Naive B cell (primary cell): ENCODE measurements around the gene TMEM258. TPM values are rescaled to one million over a fixed set of nuclear protein-coding genes. Genes with fewer than 3 reads are reported as not detected.
A peak's percentile ranks its signal among the peaks of the same experiment; 100 is the strongest.

Experiments
- ATAC-seq, 2 donors: fragments of 150-1000 bp; cut with Tn5 transposase; 2 replicates each; pipeline ENCODE4 v1.10.0; 2021; ENCODE audit warnings: low read depth in 2 of 2, mild to moderate bottlenecking in 2 of 2, moderate library complexity in 2 of 2
- DNase-seq: peaks from one replicate; pipeline ENCODE4 v3.0.0; 2022
- H3K27ac Mint-ChIP-seq, 6 donors: one replicate each; pipeline ENCODE4 v1.8.0; 2020 to 2022; ENCODE audit warnings: mild to moderate bottlenecking in 6 of 6, mixed read lengths in 6 of 6, moderate library complexity in 5 of 6, inconsistent platforms in 2 of 6
- H3K27me3 Mint-ChIP-seq, 3 donors: one replicate each; pipeline ENCODE4 v1.8.0; 2021 to 2022; ENCODE audit warnings: mixed read lengths in 3 of 3, mild to moderate bottlenecking in 1 of 3
- H3K36me3 Mint-ChIP-seq, 2 donors: one replicate each; pipeline ENCODE4 v1.8.0; 2020 to 2022; ENCODE audit warnings: mixed read lengths in 2 of 2, inconsistent platforms in 1 of 2, mild to moderate bottlenecking in 1 of 2
- H3K4me1 Mint-ChIP-seq, 3 donors: one replicate each; pipeline ENCODE4 v1.8.0; 2020 to 2022; ENCODE audit warnings: mixed read lengths in 3 of 3, inconsistent platforms in 1 of 3, mild to moderate bottlenecking in 1 of 3, moderate library complexity in 1 of 3
- H3K4me3 Mint-ChIP-seq, 8 donors: one replicate each; pipeline ENCODE4 v1.8.0; 2020 to 2022; ENCODE audit warnings: mild to moderate bottlenecking in 8 of 8, mixed read lengths in 8 of 8, moderate library complexity in 8 of 8, inconsistent platforms in 2 of 8
- H3K9me3 Mint-ChIP-seq, 7 donors: one replicate each; pipeline ENCODE4 v1.8.0; 2020 to 2022; ENCODE audit warnings: mixed read lengths in 7 of 7, mild to moderate bottlenecking in 5 of 7, inconsistent platforms in 2 of 7, moderate library complexity in 1 of 7
- polyA plus RNA-seq, 6 donors: library from polyadenylated mRNA; unstranded; fragments of 300-500 nt; fragmentation: Illumina TruSeq; gene quantifications; one replicate each; pipeline ENCODE4 v1.2.3, GENCODE V29; 2021; ENCODE audit warnings: low read depth in 6 of 6

TMEM258 gene
- polyA plus RNA-seq, 6 donors from 2014 or later: 117 to 238 (median 185) TPM

DNA sequence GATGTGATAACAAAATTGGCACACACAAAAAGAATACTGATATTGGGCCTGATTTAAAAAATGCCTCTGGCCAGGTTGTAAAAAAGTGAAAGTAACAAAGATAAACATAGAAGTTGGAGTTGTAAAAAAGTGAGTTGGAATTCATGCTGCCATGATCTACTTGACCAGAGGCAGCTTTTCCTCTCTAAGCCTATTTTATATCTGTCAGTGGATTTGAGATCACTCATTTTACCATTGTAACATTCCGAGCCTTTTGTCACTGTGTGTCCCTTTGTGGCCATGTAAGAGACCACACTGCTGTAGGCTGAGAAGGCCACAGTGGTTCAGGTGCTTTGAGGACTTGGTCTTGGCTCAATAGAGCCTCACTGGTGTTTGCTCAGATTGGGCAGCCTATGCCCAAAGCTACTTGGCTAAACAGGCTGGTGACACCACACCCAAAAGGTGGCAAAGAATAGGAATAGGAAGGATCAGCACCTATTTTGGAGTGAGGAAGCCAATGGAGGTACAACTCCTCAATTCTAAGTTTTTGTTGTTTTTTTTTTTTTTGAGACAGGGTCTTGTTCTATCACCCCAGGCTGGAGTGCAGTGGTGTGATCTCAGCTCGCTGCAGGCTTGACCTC is 7.4 kb upstream of the TMEM258 start:
- Mint-ChIP-seq H3K27me3 (no peaks in the 10 kb centered on the region), H3K4me1 (peaks cover 0 to 9% (median 4%) of the 10 kb centered on the region in 3 donors), H3K27ac (peak overlapping the region in 2 of 6 donors; percentile 9 to 15), H3K4me3 (no peak overlapping the region), H3K36me3 (no peaks in the 10 kb centered on the region), H3K9me3 (no peaks in the 10 kb centered on the region)
- DNase-seq: no peak
- no peak for ATAC-seq

DNA sequence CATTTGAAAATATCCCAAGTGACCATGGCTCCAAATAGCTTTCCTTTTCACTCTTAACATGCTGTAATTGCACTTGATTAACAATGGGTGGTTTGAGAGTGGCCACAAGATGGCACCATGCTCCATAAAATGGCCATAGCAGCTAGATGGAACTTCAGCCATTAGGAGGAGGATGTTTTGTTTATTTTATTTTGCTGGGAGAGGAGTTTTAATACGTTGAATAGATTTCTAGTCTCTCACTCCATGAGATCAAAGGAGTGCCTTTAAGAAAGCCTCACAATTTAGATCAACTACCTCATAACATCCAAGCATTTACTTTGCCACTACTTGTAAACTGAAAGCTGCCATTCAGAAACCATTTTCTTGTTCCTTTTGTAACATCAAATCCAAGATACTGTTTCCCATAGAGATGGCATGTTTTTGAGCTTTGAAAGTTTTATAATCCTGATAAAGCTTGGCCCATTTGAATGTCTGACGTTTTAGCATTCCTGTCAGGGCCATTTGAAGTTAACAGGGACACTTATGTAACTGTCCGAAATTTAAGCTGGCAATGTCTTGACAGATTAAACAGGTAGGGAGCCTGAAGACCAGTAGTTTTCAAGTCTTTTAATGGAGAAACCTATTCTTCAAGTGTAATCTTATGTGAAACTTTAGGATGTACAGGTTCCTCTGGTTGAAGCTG is 5.0 kb upstream of the TMEM258 start:
- H3K36me3 Mint-ChIP-seq: no peaks in the 10 kb centered on the region
- ATAC-seq: no peak
- DNase-seq: peak; percentile 62
- H3K27me3 Mint-ChIP-seq: no peaks in the 10 kb centered on the region
- peak overlapping the region in 2 of 6 donors; percentile 3 to 45 for H3K27ac Mint-ChIP-seq
- H3K9me3 Mint-ChIP-seq: no peaks in the 10 kb centered on the region
- peaks cover 0 to 15% (median 12%) of the 10 kb centered on the region in 3 donors for H3K4me1 Mint-ChIP-seq
- peak overlapping the region in 1 of 8 donors; percentile 46 for H3K4me3 Mint-ChIP-seq

DNA sequence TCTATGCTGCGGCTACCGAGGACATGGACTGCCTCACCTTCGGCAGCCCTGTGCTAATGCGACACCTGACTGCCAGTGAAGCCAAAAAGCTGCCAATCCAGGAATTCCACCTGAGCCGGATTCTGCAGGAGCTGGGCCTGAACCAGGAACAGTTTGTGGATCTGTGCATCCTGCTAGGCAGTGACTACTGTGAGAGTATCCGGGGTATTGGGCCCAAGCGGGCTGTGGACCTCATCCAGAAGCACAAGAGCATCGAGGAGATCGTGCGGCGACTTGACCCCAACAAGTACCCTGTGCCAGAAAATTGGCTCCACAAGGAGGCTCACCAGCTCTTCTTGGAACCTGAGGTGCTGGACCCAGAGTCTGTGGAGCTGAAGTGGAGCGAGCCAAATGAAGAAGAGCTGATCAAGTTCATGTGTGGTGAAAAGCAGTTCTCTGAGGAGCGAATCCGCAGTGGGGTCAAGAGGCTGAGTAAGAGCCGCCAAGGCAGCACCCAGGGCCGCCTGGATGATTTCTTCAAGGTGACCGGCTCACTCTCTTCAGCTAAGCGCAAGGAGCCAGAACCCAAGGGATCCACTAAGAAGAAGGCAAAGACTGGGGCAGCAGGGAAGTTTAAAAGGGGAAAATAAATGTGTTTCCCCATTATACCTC is 3.6 kb upstream of the TMEM258 start:
- no peaks in the 10 kb centered on the region for H3K36me3 Mint-ChIP-seq
- DNase-seq: no peak
- no peak for ATAC-seq
- no peaks in the 10 kb centered on the region for H3K27me3 Mint-ChIP-seq
- H3K27ac Mint-ChIP-seq: no peak overlapping the region
- peaks cover 10 to 28% (median 22%) of the 10 kb centered on the region in 3 donors for H3K4me1 Mint-ChIP-seq
- H3K9me3 Mint-ChIP-seq: no peaks in the 10 kb centered on the region
- H3K4me3 Mint-ChIP-seq: no peak overlapping the region

DNA sequence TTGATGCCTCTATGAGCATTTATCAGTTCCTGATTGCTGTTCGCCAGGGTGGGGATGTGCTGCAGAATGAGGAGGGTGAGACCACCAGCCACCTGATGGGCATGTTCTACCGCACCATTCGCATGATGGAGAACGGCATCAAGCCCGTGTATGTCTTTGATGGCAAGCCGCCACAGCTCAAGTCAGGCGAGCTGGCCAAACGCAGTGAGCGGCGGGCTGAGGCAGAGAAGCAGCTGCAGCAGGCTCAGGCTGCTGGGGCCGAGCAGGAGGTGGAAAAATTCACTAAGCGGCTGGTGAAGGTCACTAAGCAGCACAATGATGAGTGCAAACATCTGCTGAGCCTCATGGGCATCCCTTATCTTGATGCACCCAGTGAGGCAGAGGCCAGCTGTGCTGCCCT is 3.1 kb upstream of the TMEM258 start:
- no peak for ATAC-seq
- H3K4me1 Mint-ChIP-seq: peaks cover 11 to 31% (median 22%) of the 10 kb centered on the region in 3 donors
- no peak overlapping the region for H3K27ac Mint-ChIP-seq
- H3K36me3 Mint-ChIP-seq: peaks cover 0 to 1% of the 10 kb centered on the region in 2 donors
- DNase-seq: no peak
- no peaks in the 10 kb centered on the region for H3K27me3 Mint-ChIP-seq
- H3K4me3 Mint-ChIP-seq: peak overlapping the region in 1 of 8 donors; percentile 48
- no peaks in the 10 kb centered on the region for H3K9me3 Mint-ChIP-seq

DNA sequence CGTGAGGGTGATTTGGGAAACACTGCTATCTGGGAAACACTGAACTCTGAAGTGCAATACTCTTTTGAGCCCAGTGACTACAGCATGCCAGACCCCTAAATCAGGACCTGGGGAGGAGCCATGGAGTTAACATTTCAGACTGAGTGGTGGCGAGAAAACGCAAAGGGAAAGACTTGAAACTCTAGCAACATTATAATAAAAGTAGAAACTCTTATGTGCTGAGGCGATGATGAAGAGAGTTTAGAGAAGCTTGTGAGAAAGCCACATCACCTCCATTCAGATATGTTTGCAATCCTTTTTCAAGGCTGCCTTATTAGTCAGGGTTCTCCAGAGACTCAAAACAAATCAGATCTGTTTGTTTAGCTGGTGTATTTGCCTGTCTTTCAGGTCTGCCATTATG is 2.2 kb upstream of the TMEM258 start:
- Mint-ChIP-seq H3K4me1 (peaks cover 20 to 35% (median 30%) of the 10 kb centered on the region in 3 donors), H3K4me3 (peak overlapping the region in 2 of 8 donors; percentile 47 to 48)
- no peak for ATAC-seq

DNA sequence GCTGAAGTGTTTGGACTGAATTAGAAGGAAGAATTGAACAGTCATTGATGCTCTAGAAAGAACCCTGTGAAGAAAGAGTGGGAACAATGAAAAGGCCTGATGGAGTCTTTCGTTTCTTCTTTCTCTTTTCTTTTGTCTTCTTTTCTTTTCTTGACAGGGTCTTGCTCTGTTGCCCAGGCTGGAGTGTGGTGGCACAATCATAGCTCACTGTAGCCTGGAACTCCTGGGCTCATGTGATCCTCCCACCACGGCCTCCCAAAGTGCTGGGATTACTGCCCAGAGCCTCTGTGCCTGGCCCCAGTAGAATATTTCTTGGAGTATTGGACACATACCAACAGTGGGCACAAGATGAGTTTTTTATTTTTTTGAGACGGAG is 1.4 kb upstream of the TMEM258 start:
- Mint-ChIP-seq H3K9me3 (no peaks in the 10 kb centered on the region), H3K4me3 (peak overlapping the region in 7 of 8 donors; percentile 52 to 98 (median 95)), H3K36me3 (peaks cover 0 to 13% of the 10 kb centered on the region in 2 donors), H3K27me3 (no peaks in the 10 kb centered on the region), H3K4me1 (peaks cover 22 to 39% (median 30%) of the 10 kb centered on the region in 3 donors), H3K27ac (peak overlapping the region in 3 of 6 donors; percentile 59 to 99 (median 97))
- DNase-seq (no peak), ATAC-seq (no peak)

More for the DNA sequence above, 2.2 kb upstream of the TMEM258 start:
- H3K27me3 Mint-ChIP-seq: no peaks in the 10 kb centered on the region
- no peak overlapping the region for H3K27ac Mint-ChIP-seq
- peaks cover 0 to 10% of the 10 kb centered on the region in 2 donors for H3K36me3 Mint-ChIP-seq
- DNase-seq: no peak
- no peaks in the 10 kb centered on the region for H3K9me3 Mint-ChIP-seq

DNA sequence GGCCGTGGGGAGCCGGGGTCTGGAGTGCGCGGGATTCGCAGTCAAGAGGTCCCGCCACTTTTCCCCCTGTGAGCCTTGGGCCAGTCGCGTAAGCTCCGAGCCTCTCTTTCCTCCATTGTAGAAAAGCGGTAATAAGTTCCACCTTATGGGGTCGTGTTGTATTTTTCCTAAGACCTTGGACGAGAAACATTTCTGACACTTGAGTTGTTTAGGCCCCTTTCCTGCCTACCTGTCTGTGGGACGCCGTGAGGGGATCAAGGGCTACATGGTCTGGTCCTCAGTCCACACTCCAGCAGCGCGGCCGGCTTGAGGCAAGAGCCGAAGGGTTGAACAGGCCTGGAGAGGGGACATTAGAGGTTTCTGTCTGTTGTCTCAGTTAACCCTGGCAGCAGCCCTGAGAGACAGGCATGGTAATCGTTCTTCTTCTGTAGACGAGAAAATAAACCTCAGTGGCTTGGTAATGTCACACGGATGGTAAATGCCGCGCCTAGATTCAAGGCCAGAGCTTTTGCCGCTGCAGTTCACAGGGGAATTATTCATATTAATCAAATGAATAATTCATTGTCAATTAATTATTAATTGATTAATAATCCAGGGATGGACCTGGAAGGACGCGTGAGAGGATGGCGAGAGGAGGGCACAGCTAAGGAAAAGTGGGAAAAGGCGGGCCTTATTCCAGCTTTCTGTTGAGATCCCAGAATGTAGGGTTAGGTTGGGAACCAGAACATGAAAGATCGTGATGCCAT is 857 bp upstream of the TMEM258 start:
- H3K27ac Mint-ChIP-seq: peak overlapping the region in 5 of 6 donors; percentile 97 to 100 (median 99)
- peaks cover 22 to 44% (median 30%) of the 10 kb centered on the region in 3 donors for H3K4me1 Mint-ChIP-seq
- no peaks in the 10 kb centered on the region for H3K9me3 Mint-ChIP-seq
- DNase-seq (no peak), ATAC-seq (peak; percentile 15 to 16)
- no peaks in the 10 kb centered on the region for H3K27me3 Mint-ChIP-seq
- peaks cover 0 to 19% of the 10 kb centered on the region in 2 donors for H3K36me3 Mint-ChIP-seq
- peak overlapping the region; percentile 83 to 98 (median 96) for H3K4me3 Mint-ChIP-seq

DNA sequence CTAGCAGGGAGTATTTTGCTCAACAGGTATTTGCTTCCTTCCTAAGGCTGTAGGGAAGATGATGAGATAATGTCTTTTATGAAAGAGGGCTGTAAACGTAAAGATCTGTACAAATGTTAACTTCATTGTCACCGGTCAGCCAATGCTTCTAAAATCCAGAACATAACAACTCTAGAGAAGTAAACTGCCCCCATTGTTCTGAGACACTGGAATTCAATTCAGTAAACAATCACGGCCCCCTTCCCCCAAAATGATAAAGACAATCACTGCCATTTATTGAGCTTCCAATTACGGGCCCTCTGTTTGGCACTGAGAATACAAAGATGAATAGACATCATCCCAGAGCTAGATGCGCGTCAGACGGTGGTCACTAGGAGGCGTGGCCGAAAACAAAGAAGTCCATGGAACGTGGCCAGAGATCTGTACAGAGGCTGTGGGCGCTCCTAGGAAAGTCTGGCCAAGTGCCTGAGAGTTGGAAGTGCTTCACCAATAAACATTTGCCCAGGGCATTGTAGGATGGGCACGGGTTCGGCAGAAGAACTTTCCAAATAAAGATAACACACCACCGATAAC is 576 bp downstream of the TMEM258 start:
- peak overlapping the region; percentile 97 to 100 (median 99) for H3K27ac Mint-ChIP-seq
- no peaks in the 10 kb centered on the region for H3K27me3 Mint-ChIP-seq
- H3K9me3 Mint-ChIP-seq: no peaks in the 10 kb centered on the region
- peak; percentile 18 to 22 for ATAC-seq
- H3K4me1 Mint-ChIP-seq: peaks cover 23 to 43% (median 30%) of the 10 kb centered on the region in 3 donors
- H3K4me3 Mint-ChIP-seq: peak overlapping the region; percentile 83 to 98 (median 96)
- H3K36me3 Mint-ChIP-seq: peaks cover 0 to 21% of the 10 kb centered on the region in 2 donors
- no peak for DNase-seq

DNA sequence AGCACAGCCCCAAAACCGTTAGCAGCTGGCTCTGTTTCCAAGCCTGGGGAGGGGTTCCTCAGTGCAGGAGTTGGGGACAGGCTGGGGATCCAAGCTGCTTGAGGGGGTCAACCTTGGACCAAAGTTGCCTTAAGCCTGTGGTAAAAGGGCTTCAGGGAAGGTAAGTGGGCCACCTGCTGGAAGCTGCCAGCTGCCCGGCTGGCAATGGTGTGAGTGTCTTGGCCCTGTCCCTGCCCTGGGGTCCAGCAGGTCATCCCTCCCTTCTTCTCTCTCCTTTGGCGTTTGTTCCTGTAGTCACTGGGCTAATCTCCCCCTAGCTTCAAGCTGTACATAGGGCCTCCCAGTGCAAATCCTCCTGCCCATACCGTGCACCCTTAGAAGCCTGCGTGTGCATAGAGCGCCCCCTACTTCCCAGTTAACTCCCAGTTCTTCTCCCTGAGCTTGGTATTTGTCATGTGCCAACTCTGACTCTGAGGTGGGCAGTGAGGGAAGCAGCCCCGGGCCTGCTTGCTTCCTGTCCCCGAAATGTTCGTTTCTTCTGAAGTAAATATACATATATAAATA is 4.4 kb downstream of the TMEM258 start:
- DNase-seq (no peak), ATAC-seq (no peak)
- Mint-ChIP-seq H3K9me3 (no peaks in the 10 kb centered on the region), H3K4me1 (peaks cover 33 to 53% (median 50%) of the 10 kb centered on the region in 3 donors), H3K27me3 (no peaks in the 10 kb centered on the region), H3K36me3 (peaks cover 0 to 21% of the 10 kb centered on the region in 2 donors), H3K27ac (peak overlapping the region in 1 of 6 donors; percentile 78), H3K4me3 (no peak overlapping the region)

DNA sequence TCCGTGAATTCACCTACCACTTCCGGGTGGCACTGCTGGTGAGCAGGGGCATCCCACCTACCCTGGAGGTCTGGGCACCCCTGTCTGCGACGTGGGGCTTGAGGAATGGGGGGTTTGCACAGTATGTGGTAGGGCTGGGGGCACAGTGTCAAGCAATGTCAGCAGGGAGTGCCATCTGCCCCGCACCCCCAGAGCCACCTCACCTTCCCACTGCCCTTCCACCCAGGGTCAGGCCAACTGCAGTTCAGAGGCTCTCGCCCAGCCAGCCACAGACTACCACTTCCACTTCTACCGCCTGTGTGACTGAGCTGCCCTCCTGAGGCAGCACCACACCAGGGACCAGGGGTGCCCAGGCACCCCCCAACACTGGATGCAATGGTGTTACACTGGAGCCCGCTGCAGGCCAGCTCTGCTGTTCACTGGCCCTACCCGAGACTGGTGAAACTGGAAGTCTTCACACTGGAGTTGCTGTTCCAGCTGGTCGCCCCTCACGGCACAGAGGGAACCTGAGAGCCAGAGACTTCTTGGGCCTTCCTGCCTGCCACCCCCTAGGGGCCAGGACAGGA is 6.5 kb downstream of the TMEM258 start:
- peaks cover 0 to 21% of the 10 kb centered on the region in 2 donors for H3K36me3 Mint-ChIP-seq
- peak overlapping the region in 1 of 6 donors; percentile 73 for H3K27ac Mint-ChIP-seq
- DNase-seq (peak; percentile 15), ATAC-seq (peak; percentile 64 to 68)
- no peaks in the 10 kb centered on the region for H3K27me3 Mint-ChIP-seq
- peaks cover 21 to 40% (median 37%) of the 10 kb centered on the region in 3 donors for H3K4me1 Mint-ChIP-seq
- no peak overlapping the region for H3K4me3 Mint-ChIP-seq
- H3K9me3 Mint-ChIP-seq: no peaks in the 10 kb centered on the region

DNA sequence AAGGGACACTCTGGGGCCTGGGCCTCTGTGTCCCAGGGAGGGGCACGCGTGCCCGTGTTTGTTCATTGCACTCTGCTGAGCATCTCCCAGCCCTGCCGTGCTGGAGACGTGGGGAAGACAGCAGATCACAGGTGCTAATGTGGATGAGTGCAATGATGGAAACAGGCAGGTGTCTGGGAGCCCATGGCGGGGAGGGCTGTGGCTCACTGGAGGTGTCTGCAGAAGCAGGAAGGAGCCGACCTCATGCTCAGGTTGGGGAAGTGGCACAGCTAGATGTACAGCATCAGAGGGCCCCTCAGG is 7.9 kb downstream of the TMEM258 start:
- no peak for ATAC-seq
- Mint-ChIP-seq H3K27ac (peak overlapping the region in 1 of 6 donors; percentile 73), H3K9me3 (no peaks in the 10 kb centered on the region), H3K36me3 (peaks cover 0 to 9% of the 10 kb centered on the region in 2 donors), H3K4me3 (no peak overlapping the region), H3K27me3 (no peaks in the 10 kb centered on the region), H3K4me1 (peaks cover 12 to 29% (median 29%) of the 10 kb centered on the region in 3 donors)
- DNase-seq: no peak

DNA sequence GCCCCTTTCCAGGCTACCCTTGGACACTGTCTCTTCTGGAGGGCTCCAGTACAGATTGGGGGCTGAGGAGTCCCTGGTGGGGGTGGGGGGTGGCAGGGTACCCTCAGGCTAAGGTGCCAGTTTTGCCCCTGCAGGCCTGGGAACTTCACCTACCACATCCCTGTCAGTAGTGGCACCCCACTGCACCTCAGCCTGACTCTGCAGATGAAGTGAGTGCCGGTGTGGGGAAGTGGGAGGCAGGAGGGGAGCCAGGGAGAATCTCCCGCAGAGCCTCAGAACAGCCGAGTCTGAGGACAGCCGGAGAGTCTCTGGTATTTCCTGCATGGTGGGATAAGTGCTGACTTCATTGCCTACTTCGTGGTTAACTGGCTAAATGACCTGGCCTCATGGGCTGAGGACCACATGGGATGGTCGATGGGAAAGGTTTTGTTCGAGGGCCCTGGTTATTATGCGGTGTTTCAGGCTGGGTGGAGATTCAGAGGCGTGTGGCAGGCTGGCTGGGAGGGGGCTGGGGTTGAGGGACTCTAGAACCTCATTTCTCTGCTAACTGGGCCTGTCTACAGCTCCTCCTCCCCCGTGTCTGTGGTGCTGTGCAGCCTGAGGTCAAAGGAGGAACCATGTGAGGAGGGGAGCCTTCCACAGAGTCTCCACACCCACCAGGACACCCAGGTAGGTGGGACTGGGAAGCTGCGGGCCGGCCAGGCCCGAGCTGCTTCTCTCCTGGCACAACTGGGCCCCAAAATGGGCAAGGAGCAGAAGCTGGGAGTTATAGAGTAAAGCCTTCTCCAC is 8.5 kb downstream of the TMEM258 start:
- ATAC-seq: no peak
- H3K36me3 Mint-ChIP-seq: peaks cover 0 to 8% of the 10 kb centered on the region in 2 donors

More for the DNA sequence above, 8.5 kb downstream of the TMEM258 start:
- peak overlapping the region in 1 of 6 donors; percentile 10 for H3K27ac Mint-ChIP-seq
- peaks cover 12 to 28% (median 27%) of the 10 kb centered on the region in 3 donors for H3K4me1 Mint-ChIP-seq
- no peaks in the 10 kb centered on the region for H3K27me3 Mint-ChIP-seq
- H3K9me3 Mint-ChIP-seq: no peaks in the 10 kb centered on the region
- no peak overlapping the region for H3K4me3 Mint-ChIP-seq
- no peak for DNase-seq
